Mesenchymal stem cell (in vitro differentiated cells and primary cell): ENCODE results near the gene PERCC1.
A peak's percentile ranks its signal among the peaks of the same experiment; 100 is the strongest.

Experiments used
- DNase-seq: peaks from one replicate; pipeline ENCODE4 v3.0.0-alpha.2; 2013
- H2AFZ ChIP-seq: one replicate; pipeline ENCODE4 v1.6.1; 2013; ENCODE audit warnings: low read depth, mild to moderate bottlenecking, control low read depth, inconsistent platforms, low read length, moderate library complexity
- H2AK5ac ChIP-seq: 2 replicates; pipeline ENCODE4 v1.6.1; 2013; ENCODE audit warnings: low read length, moderate library complexity, mild to moderate bottlenecking, inconsistent platforms; ENCODE audit not compliant: severe bottlenecking
- H2BK120ac ChIP-seq: one replicate; pipeline ENCODE4 v1.6.1; 2013; ENCODE audit warnings: low read depth, mild to moderate bottlenecking, inconsistent platforms, low read length, moderate library complexity
- H2BK12ac ChIP-seq, 2 experiments: one replicate each; pipeline ENCODE4 v1.6.1; 2013; ENCODE audit warnings: inconsistent platforms in 2 of 2, low read length in 2 of 2, mild to moderate bottlenecking in 2 of 2, moderate library complexity in 2 of 2, control low read depth in 1 of 2
- H2BK15ac ChIP-seq: one replicate; pipeline ENCODE4 v1.6.1; 2013; ENCODE audit warnings: mild to moderate bottlenecking, low read depth, inconsistent platforms; ENCODE audit not compliant: poor library complexity, severe bottlenecking
- H2BK5ac ChIP-seq: 2 replicates; pipeline ENCODE4 v1.6.1; 2013; ENCODE audit warnings: low read depth, mild to moderate bottlenecking, low read length, control low read depth, inconsistent platforms; ENCODE audit not compliant: poor library complexity, severe bottlenecking
- H3K14ac ChIP-seq, 2 experiments: one replicate each; pipeline ENCODE4 v1.6.1; 2013; ENCODE audit warnings: inconsistent platforms in 2 of 2, low read length in 2 of 2, control low read depth in 1 of 2, mild to moderate bottlenecking in 1 of 2, moderate library complexity in 1 of 2
- H3K18ac ChIP-seq, 2 experiments: one replicate each; pipeline ENCODE4 v1.6.1; 2013; ENCODE audit warnings: inconsistent platforms in 2 of 2, low read length in 2 of 2, control low read depth in 1 of 2, low read depth in 1 of 2, mild to moderate bottlenecking in 1 of 2
- H3K23ac ChIP-seq, 2 experiments: one replicate each; pipeline ENCODE4 v1.6.1; 2013; ENCODE audit warnings: inconsistent platforms in 2 of 2, low read length in 2 of 2, mild to moderate bottlenecking in 2 of 2, moderate library complexity in 2 of 2, control low read depth in 1 of 2
- H3K27ac ChIP-seq: 2 replicates; pipeline ENCODE4 v1.5.1; 2013; ENCODE audit warnings: mild to moderate bottlenecking, moderate library complexity, low read length, control low read depth, inconsistent platforms; ENCODE audit not compliant: poor library complexity, severe bottlenecking
- H3K27me3 ChIP-seq, 2 experiments: 2 replicates each; pipeline versions ENCODE4 v1.6.1 to v1.7.0; 2013; ENCODE audit warnings: low read length in 2 of 2, mild to moderate bottlenecking in 2 of 2, moderate library complexity in 2 of 2, control low read depth in 1 of 2, inconsistent platforms in 1 of 2; ENCODE audit not compliant: control insufficient read depth in 1 of 2, insufficient read depth in 1 of 2
- H3K36me3 ChIP-seq, 2 experiments: 2 replicates each; pipeline versions ENCODE4 v1.6.1 to v1.7.0; 2013; ENCODE audit warnings: low read length in 2 of 2, control low read depth in 1 of 2, inconsistent platforms in 1 of 2, low read depth in 1 of 2, mild to moderate bottlenecking in 1 of 2; ENCODE audit not compliant: insufficient read depth in 2 of 2, control insufficient read depth in 1 of 2
- H3K4ac ChIP-seq, 2 experiments: one replicate each; pipeline ENCODE4 v1.6.1; 2013; ENCODE audit warnings: inconsistent platforms in 2 of 2, low read length in 2 of 2, mild to moderate bottlenecking in 2 of 2, moderate library complexity in 2 of 2, control low read depth in 1 of 2, low read depth in 1 of 2
- H3K4me1 ChIP-seq: 2 replicates; pipeline ENCODE4 v1.6.1; 2013; ENCODE audit warnings: low read depth, low read length, control low read depth; ENCODE audit not compliant: control insufficient read depth, insufficient read depth
- H3K4me2 ChIP-seq: 2 replicates; pipeline ENCODE4 v1.6.1; 2013; ENCODE audit warnings: low read length, mild to moderate bottlenecking, inconsistent platforms; ENCODE audit not compliant: poor library complexity, severe bottlenecking
- H3K4me3 ChIP-seq, 2 experiments: 2 replicates each; pipeline versions ENCODE4 v1.5.1 to v1.7.0; 2013; ENCODE audit warnings: low read length in 2 of 2, mild to moderate bottlenecking in 2 of 2, control low read depth in 1 of 2, low read depth in 1 of 2; ENCODE audit not compliant: insufficient read depth in 1 of 2
- H3K79me1 ChIP-seq: replicated peaks from 2 replicates; pipeline ENCODE4 v1.6.1; 2013; ENCODE audit warnings: mild to moderate bottlenecking, control low read depth, low read length, inconsistent platforms; ENCODE audit not compliant: poor library complexity, severe bottlenecking
- H3K9ac ChIP-seq: 2 replicates; pipeline ENCODE4 v1.7.0; 2013; ENCODE audit warnings: mild to moderate bottlenecking, low read length, moderate library complexity
- H3K9me3 ChIP-seq: 2 replicates; pipeline ENCODE4 v1.7.0; 2013; ENCODE audit warnings: mild to moderate bottlenecking, low read length; ENCODE audit not compliant: control insufficient read depth
- H4K8ac ChIP-seq: one replicate; pipeline ENCODE4 v1.6.1; 2013; ENCODE audit warnings: inconsistent platforms, mild to moderate bottlenecking, low read length, moderate library complexity
- H4K91ac ChIP-seq: one replicate; pipeline ENCODE4 v1.6.1; 2013; ENCODE audit warnings: mild to moderate bottlenecking, low read length, inconsistent platforms
- WGBS: methylation state at CpG from one replicate; pipeline ENCODE4 v1.1.7; 2013; ENCODE audit warnings: mixed read lengths; 5-methylcytosine and 5-hydroxymethylcytosine counted together

Gene PERCC1

GRCh38 chr16:1472974-1473373 lies 42.1 kb downstream of the PERCC1 start:
- Histone ChIP-seq H3K23ac (no peak overlapping the region), H2AFZ (no peak overlapping the region), H3K36me3 (peaks cover 4 to 15% of the 10 kb centered on the region in 2 experiments), H3K27me3 (no peaks in the 10 kb centered on the region), H2BK5ac (no peak overlapping the region), H4K8ac (no peak overlapping the region), H3K27ac (no peak overlapping the region), H3K4ac (no peak overlapping the region), H3K14ac (no peak overlapping the region), H3K9me3 (no peaks in the 10 kb centered on the region), H4K91ac (no peak overlapping the region), H3K79me1 (peaks cover 38% of the 10 kb centered on the region), H2BK15ac (no peak overlapping the region), H2BK120ac (no peak overlapping the region), H3K4me2 (no peak overlapping the region), H3K4me1 (peaks cover 39% of the 10 kb centered on the region), H3K18ac (no peak overlapping the region), H3K4me3 (peak overlapping the region in 1 of 2 experiments; percentile 47), H3K9ac (peak overlapping the region; percentile 49), H2AK5ac (no peak overlapping the region), H2BK12ac (no peak overlapping the region)
- 60% methylated on average over 3 of the region's 3 CpGs for WGBS
- no peak for DNase-seq

GRCh38 chr16:1474082-1474795 lies 43.4 kb downstream of the PERCC1 start:
- H3K27me3 ChIP-seq: no peaks in the 10 kb centered on the region
- no peak overlapping the region for H3K27ac ChIP-seq
- H3K9ac ChIP-seq: peak overlapping the region; percentile 96
- 24% methylated on average over 42 of the region's 57 CpGs for WGBS
- peak overlapping the region; percentile 95 for H4K91ac ChIP-seq
- peaks cover 31% of the 10 kb centered on the region for H3K79me1 ChIP-seq
- H3K4me2 ChIP-seq: peak overlapping the region; percentile 95
- peaks cover 4 to 13% of the 10 kb centered on the region in 2 experiments for H3K36me3 ChIP-seq
- H3K4me3 ChIP-seq: peak overlapping the region; percentile 84 to 99
- peak overlapping the region; percentile 90 for H2BK120ac ChIP-seq
- H2BK15ac ChIP-seq: peak overlapping the region; percentile 75
- peak overlapping the region; percentile 99 for H4K8ac ChIP-seq
- peak overlapping the region; percentile 91 to 98 for H3K4ac ChIP-seq
- H2AK5ac ChIP-seq: no peak overlapping the region
- H2AFZ ChIP-seq: peak overlapping the region; percentile 94
- H3K18ac ChIP-seq: peak overlapping the region; percentile 88 to 99
- H3K23ac ChIP-seq: peak overlapping the region in 1 of 2 experiments; percentile 70
- peak overlapping the region in 1 of 2 experiments; percentile 81 for H2BK12ac ChIP-seq
- H2BK5ac ChIP-seq: no peak overlapping the region
- no peaks in the 10 kb centered on the region for H3K9me3 ChIP-seq
- H3K4me1 ChIP-seq: peaks cover 37% of the 10 kb centered on the region
- H3K14ac ChIP-seq: peak overlapping the region in 1 of 2 experiments; percentile 96
- no peak for DNase-seq

- Histone ChIP-seq H3K4me1 (peaks cover 37% of the 10 kb centered on the region), H2AFZ (peak within 1 kb of the TSS; percentile 94), H2AK5ac (peak within 1 kb of the TSS; percentile 80), H3K23ac (peak within 1 kb of the TSS; percentile 44 to 70), H3K9me3 (no peaks in the 10 kb centered on the region), H2BK120ac (peak within 1 kb of the TSS; percentile 97), H3K27me3 (no peaks in the 10 kb centered on the region), H3K14ac (peak within 1 kb of the TSS in 1 of 2 experiments; percentile 96), H3K36me3 (peaks cover 4 to 13% of the 10 kb centered on the region in 2 experiments), H2BK15ac (peak within 1 kb of the TSS; percentile 99), H2BK12ac (peak within 1 kb of the TSS in 1 of 2 experiments; percentile 81), H3K27ac (no peak within 1 kb of the TSS), H2BK5ac (no peak within 1 kb of the TSS), H4K8ac (peak within 1 kb of the TSS; percentile 100), H3K79me1 (peaks cover 26% of the 10 kb centered on the region), H3K4ac (peak within 1 kb of the TSS; percentile 91 to 98), H3K4me3 (peak within 1 kb of the TSS; percentile 84 to 99), H3K4me2 (peak within 1 kb of the TSS; percentile 95), H4K91ac (peak within 1 kb of the TSS; percentile 95), H3K18ac (peak within 1 kb of the TSS; percentile 93 to 99), H3K9ac (peak within 1 kb of the TSS; percentile 96)
- WGBS: 5% methylated on average over 97 of the region's 99 CpGs
- DNase-seq: peak; percentile 81
These were observed 44.1 kb downstream of the PERCC1 start, which contains the start of gene CLCN7 for GRCh38 chr16:1474796-1475551. Gene CLCN7, minus strand, starts transcription at chr16:1475028. Its CDS starts 54 bp downstream, at chr16:1474974.
